Measurements from ENCODE around the gene ZNF385B. TPM values are rescaled to one million over a fixed set of nuclear protein-coding genes. Genes with fewer than 3 reads are reported as not detected.

The ZNF385B gene
- total RNA-seq, 1 experiment from 2014 or later: 0.28 TPM

DNA sequence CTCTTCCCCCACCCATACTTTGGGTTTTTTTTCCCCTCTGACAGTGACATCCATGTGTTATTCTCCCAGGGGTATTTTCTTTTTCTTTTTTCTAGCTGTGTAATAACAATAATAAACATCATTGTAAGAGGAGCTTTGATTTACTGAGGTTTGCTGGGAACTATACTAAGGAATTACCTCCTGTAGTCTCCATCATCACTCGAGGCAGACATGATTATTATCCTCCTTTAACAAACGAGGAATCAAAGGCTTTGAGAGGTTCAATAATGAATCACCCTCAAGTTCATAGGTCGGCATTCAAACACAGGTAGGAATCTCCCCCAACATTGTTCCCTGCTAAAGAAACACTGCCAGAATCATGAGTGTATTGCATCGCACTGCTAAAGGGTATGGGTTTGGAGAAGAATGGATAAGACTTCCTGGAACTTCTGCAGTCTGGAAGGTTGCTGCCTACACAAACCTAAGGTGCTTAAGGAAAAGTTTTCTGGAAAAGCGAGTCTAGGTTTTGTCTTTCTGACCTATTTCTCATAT lies 336.5 kb downstream of the ZNF385B start:
- Histone ChIP-seq H3K27me3 (ENCODE audit: control insufficient read depth, insufficient read depth, low read length) (no peaks in the 10 kb centered on the region), H3K27ac (ENCODE audit: low read length) (no peak overlapping the region), H3K36me3 (ENCODE audit: control insufficient read depth, insufficient read depth, low read length) (no peaks in the 10 kb centered on the region), H3K4me3 (ENCODE audit: low read depth in 2 of 2, low read length in 2 of 2) (no peak overlapping the region), H3K4me1 (ENCODE audit: control insufficient read depth, insufficient read depth, low read length) (no peaks in the 10 kb centered on the region), H3K9me3 (ENCODE audit: control insufficient read depth, insufficient read depth, low read depth, low read length) (no peaks in the 10 kb centered on the region)
- DNase-seq (ENCODE audit: low read depth, low spot score) (no peak), ATAC-seq (no peak)
- CTCF ChIA-PET: no interaction called here
- TF ChIP-seq TCF7L2 (IDR thresholded peaks at IDR 0.05; ENCODE audit: low read depth, low read length): no peak
- TF ChIP-seq, protein P1, sequence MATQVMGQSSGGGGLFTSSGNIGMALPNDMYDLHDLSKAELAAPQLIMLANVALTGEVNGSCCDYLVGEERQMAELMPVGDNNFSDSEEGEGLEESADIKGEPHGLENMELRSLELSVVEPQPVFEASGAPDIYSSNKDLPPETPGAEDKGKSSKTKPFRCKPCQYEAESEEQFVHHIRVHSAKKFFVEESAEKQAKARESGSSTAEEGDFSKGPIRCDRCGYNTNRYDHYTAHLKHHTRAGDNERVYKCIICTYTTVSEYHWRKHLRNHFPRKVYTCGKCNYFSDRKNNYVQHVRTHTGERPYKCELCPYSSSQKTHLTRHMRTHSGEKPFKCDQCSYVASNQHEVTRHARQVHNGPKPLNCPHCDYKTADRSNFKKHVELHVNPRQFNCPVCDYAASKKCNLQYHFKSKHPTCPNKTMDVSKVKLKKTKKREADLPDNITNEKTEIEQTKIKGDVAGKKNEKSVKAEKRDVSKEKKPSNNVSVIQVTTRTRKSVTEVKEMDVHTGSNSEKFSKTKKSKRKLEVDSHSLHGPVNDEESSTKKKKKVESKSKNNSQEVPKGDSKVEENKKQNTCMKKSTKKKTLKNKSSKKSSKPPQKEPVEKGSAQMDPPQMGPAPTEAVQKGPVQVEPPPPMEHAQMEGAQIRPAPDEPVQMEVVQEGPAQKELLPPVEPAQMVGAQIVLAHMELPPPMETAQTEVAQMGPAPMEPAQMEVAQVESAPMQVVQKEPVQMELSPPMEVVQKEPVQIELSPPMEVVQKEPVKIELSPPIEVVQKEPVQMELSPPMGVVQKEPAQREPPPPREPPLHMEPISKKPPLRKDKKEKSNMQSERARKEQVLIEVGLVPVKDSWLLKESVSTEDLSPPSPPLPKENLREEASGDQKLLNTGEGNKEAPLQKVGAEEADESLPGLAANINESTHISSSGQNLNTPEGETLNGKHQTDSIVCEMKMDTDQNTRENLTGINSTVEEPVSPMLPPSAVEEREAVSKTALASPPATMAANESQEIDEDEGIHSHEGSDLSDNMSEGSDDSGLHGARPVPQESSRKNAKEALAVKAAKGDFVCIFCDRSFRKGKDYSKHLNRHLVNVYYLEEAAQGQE (IDR thresholded peaks at IDR 0.05; ENCODE audit: insufficient read depth in 1 of 2, low read depth in 2 of 2, low read length in 1 of 2): no peak
- TF ChIP-seq SIN3A (IDR thresholded peaks at IDR 0.05; ENCODE audit: borderline replicate concordance, insufficient read depth, low read depth, low read length): no peak
- TF ChIP-seq, protein P2, sequence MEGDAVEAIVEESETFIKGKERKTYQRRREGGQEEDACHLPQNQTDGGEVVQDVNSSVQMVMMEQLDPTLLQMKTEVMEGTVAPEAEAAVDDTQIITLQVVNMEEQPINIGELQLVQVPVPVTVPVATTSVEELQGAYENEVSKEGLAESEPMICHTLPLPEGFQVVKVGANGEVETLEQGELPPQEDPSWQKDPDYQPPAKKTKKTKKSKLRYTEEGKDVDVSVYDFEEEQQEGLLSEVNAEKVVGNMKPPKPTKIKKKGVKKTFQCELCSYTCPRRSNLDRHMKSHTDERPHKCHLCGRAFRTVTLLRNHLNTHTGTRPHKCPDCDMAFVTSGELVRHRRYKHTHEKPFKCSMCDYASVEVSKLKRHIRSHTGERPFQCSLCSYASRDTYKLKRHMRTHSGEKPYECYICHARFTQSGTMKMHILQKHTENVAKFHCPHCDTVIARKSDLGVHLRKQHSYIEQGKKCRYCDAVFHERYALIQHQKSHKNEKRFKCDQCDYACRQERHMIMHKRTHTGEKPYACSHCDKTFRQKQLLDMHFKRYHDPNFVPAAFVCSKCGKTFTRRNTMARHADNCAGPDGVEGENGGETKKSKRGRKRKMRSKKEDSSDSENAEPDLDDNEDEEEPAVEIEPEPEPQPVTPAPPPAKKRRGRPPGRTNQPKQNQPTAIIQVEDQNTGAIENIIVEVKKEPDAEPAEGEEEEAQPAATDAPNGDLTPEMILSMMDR (IDR thresholded peaks at IDR 0.05): no peak
- TF ChIP-seq POLR2AphosphoS5 (IDR thresholded peaks at IDR 0.05; ENCODE audit: low read depth, low read length): no peak
- POLR2A ChIA-PET: no interaction called here
- BruUV-seq (replicated peaks): no TSS peak
- intact Hi-C loops (cut with micrococcal nuclease; ENCODE audit: unreplicated experiment) (no loop called here), in situ Hi-C loops (cut with HindIII; ENCODE audit: low pct_unique_long_range_greater_than_20kb, low sequenced_read_pairs) (no loop called here)

DNA sequence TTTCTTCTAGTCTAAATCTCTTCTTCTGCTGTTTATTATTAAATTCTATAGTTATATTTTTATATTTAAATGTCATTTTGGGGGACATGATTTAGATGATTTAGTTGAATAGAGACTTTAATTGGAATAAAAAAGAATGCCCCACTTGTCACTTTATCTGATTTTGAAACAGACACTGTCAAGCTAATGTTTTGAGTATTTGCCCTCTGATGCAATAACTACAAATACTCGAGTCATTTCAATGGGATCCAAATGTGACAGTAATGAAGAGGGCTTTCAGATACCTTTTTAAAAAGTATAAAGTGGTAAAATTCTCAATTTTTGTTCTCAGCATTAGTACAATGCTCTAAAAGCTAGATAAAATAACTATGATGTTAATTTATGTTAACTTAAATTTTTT lies 339.5 kb downstream of the ZNF385B start:
- POLR2A ChIA-PET: no interaction called here
- ATAC-seq (no peak), DNase-seq (ENCODE audit: low read depth, low spot score) (no peak)
- intact Hi-C loops (cut with micrococcal nuclease; ENCODE audit: unreplicated experiment): no loop called here
- Histone ChIP-seq H3K9me3 (ENCODE audit: control insufficient read depth, insufficient read depth, low read depth, low read length) (no peaks in the 10 kb centered on the region), H3K27me3 (ENCODE audit: control insufficient read depth, insufficient read depth, low read length) (no peaks in the 10 kb centered on the region), H3K4me3 (ENCODE audit: low read depth in 2 of 2, low read length in 2 of 2) (no peak overlapping the region), H3K27ac (ENCODE audit: low read length) (no peak overlapping the region), H3K4me1 (ENCODE audit: control insufficient read depth, insufficient read depth, low read length) (no peaks in the 10 kb centered on the region), H3K36me3 (ENCODE audit: control insufficient read depth, insufficient read depth, low read length) (no peaks in the 10 kb centered on the region)
- CTCF ChIA-PET: no interaction called here
- no TSS peak for BruUV-seq (replicated peaks)
- TF ChIP-seq POLR2AphosphoS5 (IDR thresholded peaks at IDR 0.05; ENCODE audit: low read depth, low read length) (no peak), TCF7L2 (IDR thresholded peaks at IDR 0.05; ENCODE audit: low read depth, low read length) (no peak), SIN3A (IDR thresholded peaks at IDR 0.05; ENCODE audit: borderline replicate concordance, insufficient read depth, low read depth, low read length) (no peak)
- TF ChIP-seq, protein P2 (IDR thresholded peaks at IDR 0.05): no peak
- TF ChIP-seq, protein P1 (IDR thresholded peaks at IDR 0.05; ENCODE audit: insufficient read depth in 1 of 2, low read depth in 2 of 2, low read length in 1 of 2): no peak
- in situ Hi-C loops (cut with HindIII; ENCODE audit: low pct_unique_long_range_greater_than_20kb, low sequenced_read_pairs): no loop called here

Measured in Panc1 (cell line).